ENCODE measurements around the gene MPP1. TPM values are rescaled to one million over a fixed set of nuclear protein-coding genes. Genes with fewer than 3 reads are reported as not detected.

Gene MPP1
- total RNA-seq (10 to 100 TPM; 13.6 to 24.1 (median 15.1) TPM), total RNA-seq (7.5 to 58.6 (median 13.3) reads per million in 29 experiments)
- 10.8 TPM for total RNA-seq (2013)

- ATAC-seq (replicated peaks in 1 of 4) (peak; percentile 97 to 99 (median 98)), DNase-seq (peak; percentile 37 to 85 (median 63))
- Histone ChIP-seq H3K4me3 (ENCODE audit: control insufficient read depth in 1 of 2, extremely low read depth in 1 of 2, low read length in 1 of 2) (peak within 1 kb of the TSS; percentile 68 to 77), H3K36me3 (ENCODE audit: control insufficient read depth in 2 of 2, extremely low read depth in 1 of 2, insufficient read depth in 1 of 2, low read length in 1 of 2) (no peaks in the 10 kb centered on the region), H3K27me3 (replicated peaks in 1 of 2; ENCODE audit: control insufficient read depth in 2 of 2, extremely low read depth in 1 of 2, insufficient read depth in 2 of 2, low read length in 1 of 2) (no peaks in the 10 kb centered on the region), H3K27ac (ENCODE audit: low read length) (no peak within 1 kb of the TSS), H3K4me1 (ENCODE audit: control insufficient read depth in 1 of 2, extremely low read depth in 1 of 2, insufficient read depth in 2 of 2, low read length in 2 of 2) (peaks cover 15 to 28% of the 10 kb centered on the region in 2 experiments), H3K9me3 (no peaks in the 10 kb centered on the region)
- H3K27me3 Mint-ChIP-seq: peaks cover 0 to 7% of the 10 kb centered on the region in 2 donors
- peaks cover 11 to 42% (median 41%) of the 10 kb centered on the region in 3 donors for H3K4me1 Mint-ChIP-seq
- no peaks in the 10 kb centered on the region for H3K9me3 Mint-ChIP-seq
- H3K4me3 Mint-ChIP-seq: peak within 1 kb of the TSS; percentile 62 to 78 (median 73)
- ChIA-PET POLR2A (interaction anchor here in 1 of 2 donors (0.6 kb wide), 1 partner anchor 257 kb away, joined by 4 read pairs; no protein-coding TSS in a partner anchor), CTCF (no interaction called here)
- H3K27ac Mint-ChIP-seq: peak within 1 kb of the TSS; percentile 43 to 69
- no peaks in the 10 kb centered on the region for H3K36me3 Mint-ChIP-seq
- 6% methylated on average over 28 of the region's 65 CpGs for WGBS (ENCODE audit: insufficient coverage)
Measured at GRCh38 chrX:154804957-154805695, at the start of gene MPP1. TSS of gene MPP1 (minus strand) at chrX:154805485. CDS start at chrX:154805373, 112 bp downstream.

DNA sequence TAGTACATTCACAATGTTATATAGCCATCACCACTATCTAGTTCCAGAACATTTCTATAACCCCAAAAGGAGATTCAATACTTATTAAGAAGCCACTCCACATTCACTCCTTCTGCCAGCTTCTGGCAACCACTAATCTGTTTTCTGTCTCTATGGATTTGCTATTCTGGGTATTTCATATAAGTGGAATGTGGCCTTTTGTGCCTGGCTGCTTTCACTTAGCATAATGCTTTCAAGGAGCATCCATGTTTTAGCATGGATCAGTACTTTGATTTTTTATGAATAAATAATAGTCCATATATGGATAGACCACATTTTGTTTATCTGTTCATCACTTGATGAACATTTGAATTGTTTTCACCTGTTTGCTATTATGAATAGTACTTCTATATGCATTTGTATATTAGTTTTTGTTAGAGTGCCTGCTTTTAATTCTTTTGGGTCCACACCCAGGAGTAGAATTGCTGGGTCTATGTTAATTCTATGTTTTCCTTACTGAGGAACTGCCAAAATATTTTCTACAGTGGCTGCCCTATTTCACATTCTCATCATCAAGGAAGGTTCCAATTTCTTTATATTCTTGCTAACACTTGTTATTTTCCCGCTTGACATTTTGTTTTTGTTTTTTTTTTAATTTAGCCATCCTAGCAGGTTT is 45.8 kb upstream of the MPP1 start:
- H3K27me3 ChIP-seq (replicated peaks in 1 of 2; ENCODE audit: control insufficient read depth in 2 of 2, extremely low read depth in 1 of 2, insufficient read depth in 2 of 2, low read length in 1 of 2): no peaks in the 10 kb centered on the region
- no peaks in the 10 kb centered on the region for H3K9me3 ChIP-seq
- ChIA-PET CTCF (no interaction called here), POLR2A (no interaction called here)
- H3K4me1 Mint-ChIP-seq: no peaks in the 10 kb centered on the region
- no peak overlapping the region for H3K27ac ChIP-seq (ENCODE audit: low read length)
- H3K27ac Mint-ChIP-seq: no peak overlapping the region
- ATAC-seq (replicated peaks in 1 of 4): no peak
- H3K4me3 Mint-ChIP-seq: no peak overlapping the region
- H3K36me3 Mint-ChIP-seq: peaks cover 7% of the 10 kb centered on the region
- DNase-seq: no peak
- H3K4me3 ChIP-seq (ENCODE audit: control insufficient read depth in 1 of 2, extremely low read depth in 1 of 2, low read length in 1 of 2): no peak overlapping the region
- H3K36me3 ChIP-seq (ENCODE audit: control insufficient read depth in 2 of 2, extremely low read depth in 1 of 2, insufficient read depth in 1 of 2, low read length in 1 of 2): no peaks in the 10 kb centered on the region
- H3K4me1 ChIP-seq (ENCODE audit: control insufficient read depth in 1 of 2, extremely low read depth in 1 of 2, insufficient read depth in 2 of 2, low read length in 2 of 2): no peaks in the 10 kb centered on the region
- H3K9me3 Mint-ChIP-seq: no peaks in the 10 kb centered on the region
- WGBS (ENCODE audit: insufficient coverage): no CpG with 5 or more reads among the region's 1 CpG
- H3K27me3 Mint-ChIP-seq: peaks cover 0 to 15% of the 10 kb centered on the region in 2 donors

GRCh38 chrX:154840856-154841255 is 35.6 kb upstream of the MPP1 start:
- no peaks in the 10 kb centered on the region for H3K36me3 Mint-ChIP-seq
- H3K9me3 ChIP-seq: no peaks in the 10 kb centered on the region
- WGBS (ENCODE audit: insufficient coverage): no CpG with 5 or more reads among the region's 2 CpGs
- no peaks in the 10 kb centered on the region for H3K4me1 ChIP-seq (ENCODE audit: control insufficient read depth in 1 of 2, extremely low read depth in 1 of 2, insufficient read depth in 2 of 2, low read length in 2 of 2)
- peak in 3 of 35 experiments; percentile 4 to 64 (median 5) for DNase-seq
- no peak overlapping the region for H3K4me3 ChIP-seq (ENCODE audit: control insufficient read depth in 1 of 2, extremely low read depth in 1 of 2, low read length in 1 of 2)
- no peak overlapping the region for H3K4me3 Mint-ChIP-seq
- H3K36me3 ChIP-seq (ENCODE audit: control insufficient read depth in 2 of 2, extremely low read depth in 1 of 2, insufficient read depth in 1 of 2, low read length in 1 of 2): no peaks in the 10 kb centered on the region
- H3K9me3 Mint-ChIP-seq: no peaks in the 10 kb centered on the region
- no peaks in the 10 kb centered on the region for H3K27me3 Mint-ChIP-seq
- no peaks in the 10 kb centered on the region for H3K27me3 ChIP-seq (replicated peaks in 1 of 2; ENCODE audit: control insufficient read depth in 2 of 2, extremely low read depth in 1 of 2, insufficient read depth in 2 of 2, low read length in 1 of 2)
- H3K27ac Mint-ChIP-seq: no peak overlapping the region
- no peak overlapping the region for H3K27ac ChIP-seq (ENCODE audit: low read length)
- ATAC-seq (replicated peaks in 1 of 4): peak in 2 of 4 experiments; percentile 64 to 65
- H3K4me1 Mint-ChIP-seq: no peaks in the 10 kb centered on the region
- ChIA-PET POLR2A (no interaction called here), CTCF (interaction anchor here (0.7 to 1.0 kb wide), 2 partner anchors 18 to 92 kb away, joined by 3 to 5 read pairs; no protein-coding TSS in a partner anchor)

DNA sequence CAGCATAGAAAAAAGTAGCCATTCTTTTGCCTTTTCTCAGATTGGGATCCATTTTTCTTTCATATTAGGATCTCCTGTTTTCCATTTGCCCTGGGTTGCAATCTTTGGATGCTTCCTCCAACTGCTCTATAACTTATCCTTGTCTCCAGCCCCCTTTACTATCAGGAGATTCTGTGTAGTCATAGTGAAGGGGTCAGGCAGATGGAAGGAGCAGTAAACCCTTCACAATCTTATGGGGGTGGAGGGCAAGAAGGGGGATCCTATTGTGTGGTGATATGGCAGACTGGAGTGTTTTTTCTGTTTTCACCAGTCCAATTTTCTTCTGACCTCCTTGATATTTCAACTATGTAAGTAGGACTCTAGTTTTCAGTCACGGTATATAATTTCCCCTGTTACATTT is 30.9 kb upstream of the MPP1 start:
- ATAC-seq (replicated peaks in 1 of 4) (no peak), DNase-seq (no peak)
- ChIA-PET POLR2A (no interaction called here), CTCF (no interaction called here)
- no CpG with 5 or more reads among the region's 1 CpG for WGBS (ENCODE audit: insufficient coverage)
- Histone ChIP-seq H3K27me3 (replicated peaks in 1 of 2; ENCODE audit: control insufficient read depth in 2 of 2, extremely low read depth in 1 of 2, insufficient read depth in 2 of 2, low read length in 1 of 2) (no peaks in the 10 kb centered on the region), H3K4me1 (ENCODE audit: control insufficient read depth in 1 of 2, extremely low read depth in 1 of 2, insufficient read depth in 2 of 2, low read length in 2 of 2) (no peaks in the 10 kb centered on the region), H3K9me3 (no peaks in the 10 kb centered on the region), H3K36me3 (ENCODE audit: control insufficient read depth in 2 of 2, extremely low read depth in 1 of 2, insufficient read depth in 1 of 2, low read length in 1 of 2) (no peaks in the 10 kb centered on the region), H3K4me3 (ENCODE audit: control insufficient read depth in 1 of 2, extremely low read depth in 1 of 2, low read length in 1 of 2) (no peak overlapping the region), H3K27ac (ENCODE audit: low read length) (no peak overlapping the region)
- Mint-ChIP-seq H3K4me1 (no peaks in the 10 kb centered on the region), H3K27me3 (peaks cover 0 to 9% of the 10 kb centered on the region in 2 donors), H3K27ac (no peak overlapping the region), H3K4me3 (no peak overlapping the region), H3K9me3 (no peaks in the 10 kb centered on the region), H3K36me3 (no peaks in the 10 kb centered on the region)

DNA sequence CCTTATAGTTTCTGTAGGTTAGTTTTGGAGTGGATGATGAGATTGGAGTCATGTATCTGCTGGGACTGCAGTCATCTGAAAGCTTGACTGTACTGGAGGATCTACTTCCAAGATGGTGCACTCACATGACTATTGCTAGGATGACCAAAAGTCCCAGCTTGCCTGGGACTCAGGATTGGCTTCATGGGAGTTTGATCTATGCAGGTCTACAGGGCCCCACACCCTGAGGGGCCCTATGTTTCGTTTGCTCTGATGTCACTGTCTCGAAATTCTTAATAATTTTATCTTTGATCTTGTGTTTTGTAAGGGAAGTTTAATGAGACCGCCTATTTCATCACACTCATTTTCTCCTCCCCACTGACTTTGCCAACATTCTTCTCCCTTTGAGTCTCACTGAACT is 29.3 kb upstream of the MPP1 start, which contains the start of gene SMIM9:
SMIM9 (minus strand) TSS at position 101 of the 400 bp plus-strand sequence. CDS start 3,806 bp downstream, outside the sequence.
- ATAC-seq (replicated peaks in 1 of 4) (no peak), DNase-seq (no peak)
- Histone ChIP-seq H3K27ac (ENCODE audit: low read length) (no peak within 1 kb of the TSS), H3K27me3 (replicated peaks in 1 of 2; ENCODE audit: control insufficient read depth in 2 of 2, extremely low read depth in 1 of 2, insufficient read depth in 2 of 2, low read length in 1 of 2) (no peaks in the 10 kb centered on the region), H3K4me3 (ENCODE audit: control insufficient read depth in 1 of 2, extremely low read depth in 1 of 2, low read length in 1 of 2) (no peak within 1 kb of the TSS), H3K36me3 (ENCODE audit: control insufficient read depth in 2 of 2, extremely low read depth in 1 of 2, insufficient read depth in 1 of 2, low read length in 1 of 2) (no peaks in the 10 kb centered on the region), H3K9me3 (no peaks in the 10 kb centered on the region), H3K4me1 (ENCODE audit: control insufficient read depth in 1 of 2, extremely low read depth in 1 of 2, insufficient read depth in 2 of 2, low read length in 2 of 2) (no peaks in the 10 kb centered on the region)
- ChIA-PET POLR2A (interaction anchor here in 1 of 2 donors (0.6 kb wide), 1 partner anchor 1361 kb away, joined by 3 read pairs; no protein-coding TSS in a partner anchor), CTCF (no interaction called here)
- H3K4me1 Mint-ChIP-seq: no peaks in the 10 kb centered on the region
- H3K27me3 Mint-ChIP-seq: peaks cover 0 to 13% of the 10 kb centered on the region in 2 donors
- no peaks in the 10 kb centered on the region for H3K9me3 Mint-ChIP-seq
- WGBS (ENCODE audit: insufficient coverage): no CpG with 5 or more reads among the region's 3 CpGs
- H3K36me3 Mint-ChIP-seq: no peaks in the 10 kb centered on the region
- H3K4me3 Mint-ChIP-seq: no peak within 1 kb of the TSS
- no peak within 1 kb of the TSS for H3K27ac Mint-ChIP-seq

DNA sequence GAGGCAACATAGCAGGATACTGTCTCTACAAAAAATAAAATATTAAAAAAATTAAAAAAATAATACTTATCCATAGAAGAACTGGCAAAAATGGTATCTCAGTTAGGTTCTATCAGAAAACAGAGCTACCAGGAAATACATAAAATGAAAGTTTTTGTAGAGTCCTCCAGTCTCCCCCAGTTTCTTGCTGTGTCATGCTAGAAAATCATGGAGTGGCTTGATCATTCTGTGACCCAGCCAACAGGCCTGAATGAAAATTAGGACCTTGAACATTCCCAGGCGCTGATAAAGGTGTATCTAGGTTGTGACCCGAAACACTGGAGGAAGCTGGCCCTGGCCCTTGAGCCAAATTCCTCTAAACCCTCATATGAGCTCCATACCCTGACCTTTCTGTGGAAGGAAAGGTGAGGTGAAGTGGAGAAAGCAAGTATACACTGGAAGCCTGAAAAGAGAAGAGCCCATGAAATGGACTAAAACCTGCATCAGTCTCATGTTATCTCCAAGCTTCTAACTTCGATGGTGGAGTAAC is 28.5 kb upstream of the MPP1 start:
- no peak for ATAC-seq (replicated peaks in 1 of 4)
- CTCF ChIA-PET: no interaction called here

More for the DNA sequence above, 28.5 kb upstream of the MPP1 start:
- Histone ChIP-seq H3K4me1 (ENCODE audit: control insufficient read depth in 1 of 2, extremely low read depth in 1 of 2, insufficient read depth in 2 of 2, low read length in 2 of 2) (no peaks in the 10 kb centered on the region), H3K4me3 (ENCODE audit: control insufficient read depth in 1 of 2, extremely low read depth in 1 of 2, low read length in 1 of 2) (no peak overlapping the region), H3K9me3 (no peaks in the 10 kb centered on the region), H3K27me3 (replicated peaks in 1 of 2; ENCODE audit: control insufficient read depth in 2 of 2, extremely low read depth in 1 of 2, insufficient read depth in 2 of 2, low read length in 1 of 2) (no peaks in the 10 kb centered on the region), H3K36me3 (ENCODE audit: control insufficient read depth in 2 of 2, extremely low read depth in 1 of 2, insufficient read depth in 1 of 2, low read length in 1 of 2) (no peaks in the 10 kb centered on the region), H3K27ac (ENCODE audit: low read length) (no peak overlapping the region)
- no CpG with 5 or more reads among the region's 3 CpGs for WGBS (ENCODE audit: insufficient coverage)
- H3K4me3 Mint-ChIP-seq: no peak overlapping the region
- no peaks in the 10 kb centered on the region for H3K36me3 Mint-ChIP-seq
- no peaks in the 10 kb centered on the region for H3K9me3 Mint-ChIP-seq
- DNase-seq: no peak
- H3K27me3 Mint-ChIP-seq: peaks cover 0 to 13% of the 10 kb centered on the region in 2 donors
- POLR2A ChIA-PET: interaction anchor here in 1 of 2 donors (0.6 kb wide), 1 partner anchor 1360 kb away, joined by 3 read pairs; no protein-coding TSS in a partner anchor
- no peak overlapping the region for H3K27ac Mint-ChIP-seq
- peaks cover 0 to 6% (median 2%) of the 10 kb centered on the region in 3 donors for H3K4me1 Mint-ChIP-seq
